Uterus (tissue), 4 donors: ENCODE data around the gene METTL1. TPM values are rescaled to one million over a fixed set of nuclear protein-coding genes. Genes with fewer than 3 reads are reported as not detected.
"Not testable (repeated sequence)": the region's sequence is repeated elsewhere in the genome, so short reads cannot be mapped to it uniquely, and the experiment has no call there.

Experiments
- DNase-seq, 2 donors: peaks; one replicate each; pipeline ENCODE4 v3.0.0-alpha.2; 2019 to 2020
- H3K27ac ChIP-seq, 2 donors: fragments of 200-600 bp; sonication (generic); 1 replicate in 1 of 2; 2 replicates in 1 of 2; pipeline ENCODE4 v1.5.1; 2016 to 2018
- H3K27me3 ChIP-seq, 2 donors: fragments of 200-600 bp; sonication (generic); one replicate each; pipeline ENCODE4 v1.5.1; 2018 to 2019; ENCODE audit warnings: control low read depth in 1 of 2
- H3K36me3 ChIP-seq, 2 donors: fragments of 200-600 bp; sonication (generic); one replicate each; pipeline ENCODE4 v1.5.1; 2019; ENCODE audit warnings: control low read depth in 1 of 2
- H3K4me1 ChIP-seq, 2 donors: fragments of 200-600 bp; sonication (generic); one replicate each; pipeline ENCODE4 v1.5.1; 2018 to 2019; ENCODE audit warnings: control low read depth in 1 of 2
- H3K4me3 ChIP-seq, 2 donors: fragments of 200-600 bp; sonication (generic); 1 replicate in 1 of 2; 2 replicates in 1 of 2; pipeline ENCODE4 v1.5.1; 2018 to 2019; ENCODE audit warnings: mild to moderate bottlenecking in 1 of 2
- H3K9me3 ChIP-seq, 2 donors: fragments of 200-600 bp; sonication (generic); one replicate each; pipeline ENCODE4 v1.5.1; 2019; ENCODE audit warnings: control low read depth in 1 of 2
- POLR2A ChIP-seq, 2 donors: fragments of 450-650 bp; IDR thresholded peaks; one replicate each; pipeline ENCODE4 v1.6.1; 2016; ENCODE audit warnings: antibody characterized with exemption in 2 of 2, mild to moderate bottlenecking in 1 of 2, moderate library complexity in 1 of 2
- intact Hi-C: fragments of 100-400 bp; cut with DNase I; formaldehyde crosslinking; loops from one replicate; pipeline ENCODE4 v1.15.1; 2023; ENCODE audit warnings: low total_unique reads
- total RNA-seq, 4 donors: library from RNA; depleted of rRNA in 3 of 4; stranded (reverse); fragments of >200 nt in 3 of 4; gene quantifications; one replicate each; pipeline versions ENCODE4 v1.1.0 to v1.2.4, GENCODE V29; 2014 to 2023
- TF ChIP-seq, protein P1 (sequence below), 4 experiments: fragments of 200-600 bp in 2 of 4; fragments of 450-650 bp in 2 of 4; sonication (generic) in 2 of 4; IDR thresholded peaks; one replicate each; pipeline ENCODE4 v1.5.1; 2016 to 2019; ENCODE audit warnings: antibody characterized with exemption in 4 of 4, mild to moderate bottlenecking in 2 of 4, moderate library complexity in 1 of 4
- donor health status: DM: yes; HTN: yes; CAD: no.

Gene METTL1
- total RNA-seq, 4 donors from 2014 or later: 5.1 to 22.4 (median 18.0) TPM

DNA sequence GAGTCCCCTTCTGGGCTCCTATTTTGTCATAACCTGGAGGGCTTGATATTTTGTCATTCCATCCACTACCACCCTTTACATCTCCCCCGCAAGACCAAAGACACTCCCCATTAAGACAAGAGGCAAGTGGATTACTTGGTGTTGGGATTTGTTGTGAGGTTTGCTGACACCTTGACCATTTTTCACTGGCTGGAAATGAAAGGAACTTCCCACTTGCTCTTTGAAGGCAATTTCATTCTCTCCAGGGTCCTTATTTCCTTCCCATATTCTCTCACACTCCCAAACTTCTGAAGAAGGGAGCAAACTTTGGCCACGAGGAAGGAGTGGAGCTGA lies 48.3 kb downstream of the METTL1 start:
- no peak overlapping the region for H3K4me3 ChIP-seq
- intact Hi-C loops: no loop called here
- TF ChIP-seq POLR2A (IDR thresholded peaks at IDR 0.05): no peak
- TF ChIP-seq, protein P1, sequence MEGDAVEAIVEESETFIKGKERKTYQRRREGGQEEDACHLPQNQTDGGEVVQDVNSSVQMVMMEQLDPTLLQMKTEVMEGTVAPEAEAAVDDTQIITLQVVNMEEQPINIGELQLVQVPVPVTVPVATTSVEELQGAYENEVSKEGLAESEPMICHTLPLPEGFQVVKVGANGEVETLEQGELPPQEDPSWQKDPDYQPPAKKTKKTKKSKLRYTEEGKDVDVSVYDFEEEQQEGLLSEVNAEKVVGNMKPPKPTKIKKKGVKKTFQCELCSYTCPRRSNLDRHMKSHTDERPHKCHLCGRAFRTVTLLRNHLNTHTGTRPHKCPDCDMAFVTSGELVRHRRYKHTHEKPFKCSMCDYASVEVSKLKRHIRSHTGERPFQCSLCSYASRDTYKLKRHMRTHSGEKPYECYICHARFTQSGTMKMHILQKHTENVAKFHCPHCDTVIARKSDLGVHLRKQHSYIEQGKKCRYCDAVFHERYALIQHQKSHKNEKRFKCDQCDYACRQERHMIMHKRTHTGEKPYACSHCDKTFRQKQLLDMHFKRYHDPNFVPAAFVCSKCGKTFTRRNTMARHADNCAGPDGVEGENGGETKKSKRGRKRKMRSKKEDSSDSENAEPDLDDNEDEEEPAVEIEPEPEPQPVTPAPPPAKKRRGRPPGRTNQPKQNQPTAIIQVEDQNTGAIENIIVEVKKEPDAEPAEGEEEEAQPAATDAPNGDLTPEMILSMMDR (IDR thresholded peaks at IDR 0.05): no peak
- no peaks in the 10 kb centered on the region for H3K36me3 ChIP-seq
- H3K27ac ChIP-seq: no peak overlapping the region
- H3K27me3 ChIP-seq: no peaks in the 10 kb centered on the region
- H3K9me3 ChIP-seq: no peaks in the 10 kb centered on the region
- DNase-seq: no peak
- no peaks in the 10 kb centered on the region for H3K4me1 ChIP-seq

DNA sequence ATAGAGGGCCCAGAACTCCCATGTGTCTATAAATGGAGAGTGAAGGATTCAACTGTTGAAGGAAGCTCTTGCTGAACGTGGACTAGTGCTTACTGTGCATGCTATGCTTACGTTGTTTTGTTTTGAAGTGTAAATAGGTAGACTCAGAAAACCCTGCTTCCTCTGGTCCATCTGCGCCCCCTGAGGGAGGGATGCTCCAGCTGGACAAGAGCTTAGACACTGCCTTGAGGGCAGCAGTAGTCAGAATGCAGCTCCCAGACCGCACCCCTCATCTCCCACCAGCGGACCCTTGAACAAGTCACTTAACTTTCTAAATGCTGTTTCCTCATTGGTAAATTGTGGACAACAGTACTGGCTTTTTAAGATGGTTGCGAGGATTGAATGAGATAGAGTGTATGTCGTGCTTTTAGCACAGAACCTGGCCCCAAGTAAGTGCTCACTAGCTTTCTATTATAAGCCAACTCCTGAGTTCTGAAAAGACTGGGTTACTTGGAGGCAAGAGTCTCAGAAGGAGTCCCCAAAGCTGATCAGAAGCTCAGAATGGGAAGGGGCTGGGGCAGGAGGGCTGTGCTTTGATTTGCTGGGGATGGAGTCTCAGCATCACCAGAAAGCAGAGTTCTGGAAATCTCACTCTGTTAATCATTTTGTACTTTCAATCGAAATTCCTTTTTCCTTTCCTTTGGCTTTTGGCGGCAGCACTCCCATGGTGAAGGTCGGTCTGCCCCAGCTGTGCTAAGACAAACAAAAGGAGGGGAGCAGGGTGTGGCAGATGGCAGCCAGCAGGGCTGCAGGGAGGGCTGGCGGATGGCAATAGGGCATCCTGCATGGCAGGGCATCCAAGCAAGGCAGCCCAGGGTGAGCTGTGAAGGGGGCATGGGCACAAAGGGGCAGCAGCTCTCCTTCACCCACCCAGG lies 48.9 kb downstream of the METTL1 start:
- H3K27me3 ChIP-seq: no peaks in the 10 kb centered on the region
- H3K4me1 ChIP-seq: no peaks in the 10 kb centered on the region
- no peak overlapping the region for H3K27ac ChIP-seq
- no peak overlapping the region for H3K4me3 ChIP-seq
- no peak for DNase-seq
- intact Hi-C loops: no loop called here
- no peaks in the 10 kb centered on the region for H3K9me3 ChIP-seq
- TF ChIP-seq, protein P1 (IDR thresholded peaks at IDR 0.05): no peak
- TF ChIP-seq POLR2A (IDR thresholded peaks at IDR 0.05): no peak
- H3K36me3 ChIP-seq: no peaks in the 10 kb centered on the region

DNA sequence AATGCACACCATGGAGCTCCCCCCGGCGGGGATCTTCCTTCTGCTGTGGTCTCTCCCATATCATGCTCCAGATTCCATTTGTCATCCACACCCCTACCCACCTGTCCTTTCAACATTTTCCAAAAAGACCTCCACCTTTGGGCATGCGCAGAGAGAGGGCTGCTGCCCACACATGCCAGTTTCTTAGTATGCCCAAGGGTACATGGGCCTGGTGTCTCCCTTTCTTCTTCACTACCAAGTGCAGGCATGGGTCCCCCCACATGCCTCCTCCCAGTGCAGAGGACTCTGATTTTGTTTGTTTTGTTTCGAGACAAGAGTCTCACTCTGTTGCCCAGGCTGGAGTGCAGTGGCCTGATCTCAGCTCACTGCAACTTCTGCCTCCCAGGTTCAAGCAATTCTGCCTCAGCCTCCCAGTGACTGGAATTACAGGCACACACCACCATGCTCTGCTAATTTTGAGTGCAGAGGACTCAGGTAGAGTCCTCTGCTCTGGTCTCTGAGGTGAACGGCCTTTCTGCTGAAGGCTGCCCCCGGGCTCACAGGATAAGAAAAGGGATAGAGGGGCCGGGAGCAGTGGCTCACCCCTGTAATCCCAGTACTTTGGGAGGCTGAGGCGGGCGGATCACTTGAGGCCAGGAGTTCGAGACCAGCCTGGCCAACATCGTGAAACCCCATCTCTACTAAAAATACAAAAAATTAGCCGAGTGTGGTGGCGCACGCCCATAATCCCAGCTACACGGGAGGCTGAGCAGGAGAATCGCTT lies 49.9 kb downstream of the METTL1 start:
- H3K36me3 ChIP-seq, DNase-seq, H3K27me3 ChIP-seq, H3K4me3 ChIP-seq, H3K9me3 ChIP-seq, H3K4me1 ChIP-seq, H3K27ac ChIP-seq, intact Hi-C loops: not testable (repeated sequence)

DNA sequence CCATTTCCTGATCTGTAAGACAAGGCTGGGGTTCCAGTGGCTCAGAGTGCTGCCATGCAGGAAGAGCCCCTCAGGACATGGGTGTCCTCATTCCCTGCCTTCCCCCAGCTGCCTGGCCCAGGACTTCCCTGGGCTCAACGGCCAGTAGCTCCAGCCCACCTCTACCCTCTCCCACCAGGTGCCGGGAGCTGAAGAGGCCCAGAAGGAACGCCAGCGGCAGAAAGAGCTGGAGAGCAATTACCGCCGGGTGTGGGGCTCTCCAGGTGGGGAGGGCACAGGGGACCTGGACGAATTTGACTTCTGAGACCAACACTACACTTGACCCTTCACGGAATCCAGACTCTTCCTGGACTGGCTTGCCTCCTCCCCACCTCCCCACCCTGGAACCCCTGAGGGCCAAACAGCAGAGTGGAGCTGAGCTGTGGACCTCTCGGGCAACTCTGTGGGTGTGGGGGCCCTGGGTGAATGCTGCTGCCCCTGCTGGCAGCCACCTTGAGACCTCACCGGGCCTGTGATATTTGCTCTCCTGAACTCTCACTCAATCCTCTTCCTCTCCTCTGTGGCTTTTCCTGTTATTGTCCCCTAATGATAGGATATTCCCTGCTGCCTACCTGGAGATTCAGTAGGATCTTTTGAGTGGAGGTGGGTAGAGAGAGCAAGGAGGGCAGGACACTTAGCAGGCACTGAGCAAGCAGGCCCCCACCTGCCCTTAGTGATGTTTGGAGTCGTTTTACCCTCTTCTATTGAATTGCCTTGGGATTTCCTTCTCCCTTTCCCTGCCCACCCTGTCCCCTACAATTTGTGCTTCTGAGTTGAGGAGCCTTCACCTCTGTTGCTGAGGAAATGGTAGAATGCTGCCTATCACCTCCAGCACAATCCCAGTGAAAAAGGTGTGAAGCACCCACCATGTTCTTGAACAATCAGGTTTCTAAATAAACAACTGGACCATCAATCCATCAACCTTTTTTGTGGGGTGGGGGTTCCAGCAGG lies 51.0 kb downstream of the METTL1 start:
- DNase-seq: no peak
- intact Hi-C loops: no loop called here

More for the DNA sequence above, 51.0 kb downstream of the METTL1 start:
- Histone ChIP-seq H3K36me3 (no peaks in the 10 kb centered on the region), H3K9me3 (no peaks in the 10 kb centered on the region), H3K27ac (no peak overlapping the region), H3K4me3 (no peak overlapping the region), H3K27me3 (no peaks in the 10 kb centered on the region), H3K4me1 (no peaks in the 10 kb centered on the region)
- no peak for TF ChIP-seq POLR2A (IDR thresholded peaks at IDR 0.05)
- TF ChIP-seq, protein P1 (IDR thresholded peaks at IDR 0.05): no peak
